K562 (cell line): ENCODE measurements around the gene CSK. TPM values are rescaled to one million over a fixed set of nuclear protein-coding genes. Genes with fewer than 3 reads are reported as not detected.

Experiments used
- ATAC-seq: fragments of 200-7000 bp; cut with Tn5 transposase; 3 replicates; pipeline ENCODE4 v1.9.1; 2020; ENCODE audit warnings: moderate library complexity
- BruUV-seq: library from RNA; stranded (reverse); fragments of 400-500 nt; replicated peaks from 2 replicates; lab custom pipeline; 2021; lab: Mats Ljungman, UMichigan
- CTCF ChIA-PET: fragments of 300-600 bp; formaldehyde crosslinking; extraction: SDS; loops from one replicate; lab custom pipeline; 2021; ENCODE audit warnings: low intra/inter-chr PET ratio; lab: Yijun Ruan, JAX
- POLR2A ChIA-PET: fragments of 300-600, 350-650 bp; sonication (Branson Sonifier 250); formaldehyde crosslinking; extraction: SDS; loops from one replicate; lab custom pipeline; 2021; ENCODE audit warnings: antibody characterized with exemption, inconsistent platforms; lab: Yijun Ruan, JAX
- DNase-seq, 4 experiments: peaks; one replicate each; pipeline versions ENCODE4 v3.0.0 to v3.0.0-alpha.2; 2011 to 2018; ENCODE audit warnings: low spot score in 3 of 4, mixed read lengths in 3 of 4; ENCODE audit errors: extremely low read depth in 1 of 4
- FAIRE-seq: peaks from 2 replicates; lab custom pipeline; 2011; peaks lifted over from hg19 to GRCh38; lab: Jason Lieb, UNC
- H2AFZ ChIP-seq: 2 replicates; pipeline ENCODE4 v1.6.0; 2011; ENCODE audit warnings: low read depth, low read length, control low read depth, inconsistent platforms
- H3K27ac ChIP-seq: fragments of 200-600 bp; 3 replicates; pipeline ENCODE4 v1.8.0; 2011; ENCODE audit warnings: low read depth, mild to moderate bottlenecking, control low read depth, inconsistent platforms, low read length, moderate library complexity, mixed read lengths; ENCODE audit errors: extremely low read depth
- H3K27me3 ChIP-seq, 2 experiments: fragments of 300-600 bp in 1 of 2; 2 replicates in 1 of 2; 3 replicates in 1 of 2; pipeline versions ENCODE4 v1.6.0 to v1.8.0; 2011; ENCODE audit warnings: inconsistent platforms in 2 of 2, low read length in 2 of 2, mild to moderate bottlenecking in 1 of 2, mixed read lengths in 1 of 2, moderate library complexity in 1 of 2; ENCODE audit not compliant: control insufficient read depth in 2 of 2, insufficient read depth in 2 of 2
- H3K36me3 ChIP-seq: fragments of 300-600 bp; 3 replicates; pipeline ENCODE4 v1.8.0; 2011; ENCODE audit warnings: mild to moderate bottlenecking, low read length, inconsistent platforms; ENCODE audit not compliant: control insufficient read depth, insufficient read depth
- H3K4me1 ChIP-seq, 2 experiments: fragments of 200-600 bp in 1 of 2; replicated peaks in 1 of 2; 2 replicates in 1 of 2; 3 replicates in 1 of 2; pipeline versions ENCODE4 v1.5.1 to v1.8.0; 2011; ENCODE audit warnings: inconsistent platforms in 2 of 2, low read length in 2 of 2, mild to moderate bottlenecking in 1 of 2, mixed read lengths in 1 of 2, moderate library complexity in 1 of 2; ENCODE audit not compliant: control insufficient read depth in 2 of 2, insufficient read depth in 2 of 2
- H3K4me2 ChIP-seq: 2 replicates; pipeline ENCODE4 v1.6.1; 2011; ENCODE audit warnings: low read length, control low read depth, inconsistent platforms, mixed read lengths; ENCODE audit not compliant: insufficient read depth
- H3K4me3 ChIP-seq: fragments of 200-600 bp; sonication (generic), shearing (Covaris generic); 2 replicates; pipeline ENCODE4 v1.5.1; 2016; ENCODE audit warnings: control low read depth, inconsistent platforms
- H3K79me2 ChIP-seq: fragments of 200-600 bp; 3 replicates; pipeline ENCODE4 v1.8.0; 2011; ENCODE audit warnings: low read length, inconsistent platforms; ENCODE audit not compliant: control insufficient read depth, insufficient read depth
- H3K9ac ChIP-seq, 2 experiments: 2 replicates each; pipeline versions ENCODE4 v1.6.0 to v1.6.1; 2011; ENCODE audit warnings: low read depth in 2 of 2, low read length in 2 of 2, control low read depth in 1 of 2, inconsistent platforms in 1 of 2, mild to moderate bottlenecking in 1 of 2, mixed read lengths in 1 of 2; ENCODE audit not compliant: insufficient read depth in 1 of 2
- H3K9me1 ChIP-seq: one replicate; pipeline ENCODE4 v1.6.0; 2011; ENCODE audit warnings: inconsistent platforms, mild to moderate bottlenecking, low read length, moderate library complexity; ENCODE audit not compliant: control insufficient read depth, insufficient read depth
- H3K9me3 ChIP-seq: replicated peaks from 2 replicates; pipeline ENCODE4 v1.5.1; 2011; ENCODE audit warnings: low read depth, low read length, inconsistent platforms; ENCODE audit not compliant: control insufficient read depth, insufficient read depth
- H4K20me1 ChIP-seq: replicated peaks from 2 replicates; pipeline ENCODE4 v1.6.1; 2011; ENCODE audit warnings: low read length, inconsistent platforms, mixed read lengths; ENCODE audit not compliant: control insufficient read depth, insufficient read depth
- ARID3B ChIP-seq: fragments of 250-450 bp; sonication (Bioruptor Pico); IDR thresholded peaks from 2 replicates; pipeline ENCODE4 v1.4.0; 2020; ENCODE audit warnings: borderline replicate concordance
- CBFA2T3 ChIP-seq: fragments of 450-650 bp; IDR thresholded peaks from 2 replicates; pipeline ENCODE4 v1.6.1; 2017
- CTCF ChIP-seq, 3 experiments: IDR thresholded peaks in 2 of 3; conservative IDR thresholded peaks in 1 of 3; 2 replicates each; pipeline ENCODE4 v1.5.1; 2011 to 2012; ENCODE audit warnings: low read length in 3 of 3, mild to moderate bottlenecking in 3 of 3, control low read depth in 2 of 3, improper control_type of control experiment in 1 of 3, inconsistent platforms in 1 of 3, low read depth in 1 of 3, mixed read lengths in 1 of 3, moderate library complexity in 1 of 3; ENCODE audit not compliant: insufficient read depth in 2 of 3
- KDM5B ChIP-seq: fragments of 200-600 bp; sonication (generic); IDR thresholded peaks from 2 replicates; pipeline ENCODE4 v1.6.1; 2012; ENCODE audit warnings: low read depth, mild to moderate bottlenecking, moderate library complexity, low read length, control low read depth, inconsistent platforms; ENCODE audit not compliant: insufficient replicate concordance
- NFIC ChIP-seq: fragments of 450-650 bp; IDR thresholded peaks from 2 replicates; pipeline ENCODE4 v1.6.1; 2017; ENCODE audit warnings: mild to moderate bottlenecking, inconsistent platforms
- PKNOX1 ChIP-seq: fragments of 450-650 bp; IDR thresholded peaks from 2 replicates; pipeline ENCODE4 v1.6.1; 2016
- SMC3 ChIP-seq: conservative IDR thresholded peaks from 2 replicates; pipeline ENCODE4 v1.6.1; 2011; ENCODE audit warnings: low read depth, low read length, improper control_type of control experiment; ENCODE audit not compliant: insufficient read depth
- ZC3H8 ChIP-seq: fragments of 450-650 bp; IDR thresholded peaks from 2 replicates; pipeline ENCODE4 v1.6.1; 2017
- WGBS: fragments of 100-300 bp; shearing (Covaris generic); methylation state at CpG from one replicate; pipeline ENCODE4 v1.1.6; 2016; ENCODE audit warnings: low coverage, mixed read lengths; ENCODE audit not compliant: insufficient coverage; ENCODE audit errors: missing lambda C conversion rate; 5-methylcytosine and 5-hydroxymethylcytosine counted together
- in situ Hi-C: fragments of 300-500 bp; cut with MboI; formaldehyde crosslinking; loops from 4 replicates; pipeline ENCODE4 v1.15.0; 2018; ENCODE audit warnings: inconsistent platforms, mixed read lengths
- intact Hi-C: fragments of 100-400 bp; cut with micrococcal nuclease; formaldehyde crosslinking; loops from 2 replicates; pipeline ENCODE4 v1.14.2; 2022
- polyA plus RNA-seq, 8 experiments: library from polyadenylated mRNA; depleted of rRNA in 4 of 8; stranded (reverse) in 5 of 8; unstranded in 3 of 8; fragments of >200 nt; fragmentation: Nextera tagmentation in 2 of 8; fragmentation: Illumina TruSeq in 1 of 8; extraction: Ambion mirVana in 2 of 8; extraction: Trizol in 1 of 8; gene quantifications; 2 replicates each; pipeline versions ENCODE4 v1.2.1 to v1.2.3, GENCODE V29; 2011 to 2014; ENCODE audit warnings: inconsistent platforms in 1 of 8, missing spikeins in 1 of 8
- total RNA-seq, 7 experiments: library from RNA; depleted of rRNA in 6 of 7; stranded (reverse); fragments of >200 nt in 6 of 7; fragmentation: Illumina TruSeq in 2 of 7; extraction: Trizol in 2 of 7; gene quantifications; 2 replicates each; pipeline versions ENCODE4 v1.2.1 to v1.2.3, GENCODE V29; 2011 to 2021; ENCODE audit warnings: low replicate concordance in 1 of 7

The CSK gene
- total and polyA plus RNA-seq, 9 of the 15 experiments (the other 6 are each of a cell fraction or from before 2014, with no cell fraction given): 1.5 to 112 (median 22.5) TPM

GRCh38 chr15:74840851-74841775 lies 59.2 kb downstream of the CSK start:
- H3K9me3 ChIP-seq: no peaks in the 10 kb centered on the region
- no peak overlapping the region for H2AFZ ChIP-seq
- TF ChIP-seq CBFA2T3 (peak; percentile 24; the same call in 1 of the 2 replicates), CTCF (IDR thresholded peaks at IDR 0.05 in 2 of 3, conservative IDR thresholded peaks at IDR 0.05 in 1 of 3; ENCODE audit: insufficient read depth in 2 of 3, low read depth in 1 of 3, low read length in 3 of 3) (0 out of 6 replicates have a peak, but pooled peaks of 1 of the 3 experiments have one; percentile 1), ZC3H8 (no peak), SMC3 (no peak), NFIC (0 out of 2 replicates have a peak, but pooled peaks have one; percentile 18), ARID3B (no peak), KDM5B (no peak), PKNOX1 (peak; percentile 56)
- in situ Hi-C loops (no loop called here), intact Hi-C loops (loop anchor here (5.0 kb wide), 3 partner anchors 51 to 146 kb away; partner anchors contain the start of gene MPI)
- no peak overlapping the region; the same call in 2 of the 3 replicates for H3K27ac ChIP-seq
- H3K9ac ChIP-seq: peak overlapping the region in 1 of 2 experiments; percentile 22; a peak in 2 of 4 replicates
- CTCF ChIA-PET: no interaction called here
- ATAC-seq (no peak), FAIRE-seq (no peak), DNase-seq (peak in 3 of 4 experiments; percentile 27 to 72 (median 69))
- H4K20me1 ChIP-seq: peaks cover 4% of the 10 kb centered on the region; the same call in 1 of the 2 replicates
- peaks cover 8% of the 10 kb centered on the region for H3K9me1 ChIP-seq
- H3K36me3 ChIP-seq: peaks cover 60% of the 10 kb centered on the region; the same call in 2 of the 3 replicates
- H3K79me2 ChIP-seq: peaks cover 14% of the 10 kb centered on the region; the same call in 2 of the 3 replicates
- H3K4me1 ChIP-seq: peaks cover 19 to 62% of the 10 kb centered on the region in 2 experiments; a peak in 4 of 5 replicates
- H3K27me3 ChIP-seq: no peaks in the 10 kb centered on the region
- no TSS peak for BruUV-seq
- 61% methylated on average over 5 of the region's 9 CpGs for WGBS
- no peak overlapping the region for H3K4me2 ChIP-seq
- POLR2A ChIA-PET: no interaction called here
- no peak overlapping the region for H3K4me3 ChIP-seq
